Measurements from ENCODE around the gene GHITM. TPM values are rescaled to one million over a fixed set of nuclear protein-coding genes. Genes with fewer than 3 reads are reported as not detected.

The GHITM gene
- total and polyA plus RNA-seq, 2 donors (not counting 1 experiment from before 2014, with no cell fraction given), result 40.5 to 75.1 TPM

DNA sequence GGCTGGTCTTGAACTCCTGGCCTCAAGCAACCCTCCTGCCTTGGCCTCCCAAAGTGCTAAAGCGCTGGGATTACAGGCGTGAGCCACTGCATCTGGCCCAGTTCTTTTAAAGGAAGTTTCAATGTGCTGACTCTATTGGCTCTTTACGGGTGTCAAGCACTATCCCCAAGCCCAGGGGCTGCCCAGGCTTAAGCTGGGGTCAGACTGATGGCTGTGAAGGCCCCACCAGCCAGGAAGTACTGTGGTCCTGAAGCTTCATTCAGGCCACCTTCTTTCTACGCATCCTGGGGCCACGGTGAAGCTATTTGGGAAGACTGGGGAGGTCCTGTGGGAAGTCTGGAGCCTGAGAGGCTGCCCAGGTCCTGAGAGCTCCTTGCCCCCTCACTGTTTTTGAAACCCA, 42.3 kb downstream of the GHITM start:
- Mint-ChIP-seq H3K27me3 (peaks cover 2% of the 10 kb centered on the region), H3K4me3 (no peak overlapping the region), H3K27ac (no peak overlapping the region), H3K9me3 (ENCODE audit: insufficient read depth) (no peaks in the 10 kb centered on the region), H3K4me1 (peaks cover 3% of the 10 kb centered on the region)
- CTCF ChIA-PET, result no interaction called here
- 82% methylated on average over 4 of the region's 5 CpGs for WGBS (ENCODE audit: insufficient coverage)
- POLR2A ChIA-PET, result no interaction called here
- Histone ChIP-seq H4K20me1 (ENCODE audit: control insufficient read depth, insufficient read depth, low read length, poor library complexity, severe bottlenecking) (no peaks in the 10 kb centered on the region), H3K36me3 (replicated peaks in 1 of 2; ENCODE audit: control extremely low read depth in 1 of 2, control insufficient read depth in 1 of 2, extremely low read depth in 1 of 2, insufficient read depth in 2 of 2, low read length in 1 of 2) (no peaks in the 10 kb centered on the region), H3K4me1 (ENCODE audit: control insufficient read depth in 2 of 2, insufficient read depth in 2 of 2, low read length in 2 of 2) (peaks cover 25 to 32% of the 10 kb centered on the region in 2 donors), H3K4me2 (replicated peaks; ENCODE audit: low read depth, low read length, poor library complexity, severe bottlenecking) (no peak overlapping the region), H3K9me3 (ENCODE audit: control extremely low read depth in 1 of 3, control insufficient read depth in 2 of 3, insufficient read depth in 1 of 3, low read length in 2 of 3) (peaks cover 0 to 12% (median 0%) of the 10 kb centered on the region in 3 donors), H3K9ac (ENCODE audit: low read length) (no peak overlapping the region), H3K27ac (ENCODE audit: low read length in 2 of 2) (no peak overlapping the region), H3K4me3 (ENCODE audit: control extremely low read depth in 1 of 5, extremely low read depth in 1 of 5, insufficient read depth in 1 of 5, low read depth in 2 of 5, low read length in 4 of 5) (no peak overlapping the region), H3K27me3 (replicated peaks in 1 of 4; ENCODE audit: control extremely low read depth in 1 of 4, control insufficient read depth in 3 of 4, insufficient read depth in 4 of 4, low read length in 3 of 4) (peaks cover 0 to 4% (median 1%) of the 10 kb centered on the region in 4 experiments), H3K79me2 (ENCODE audit: control insufficient read depth, insufficient read depth, low read length) (no peaks in the 10 kb centered on the region), H2AFZ (ENCODE audit: insufficient read depth, low read depth, low read length, poor library complexity, severe bottlenecking) (no peak overlapping the region)
- DNase-seq, result no peak
- no peak for ATAC-seq (ENCODE audit: low read depth)
- intact Hi-C loops (cut with micrococcal nuclease), result no loop called here
- no peak for TF ChIP-seq EZH2 (IDR thresholded peaks at IDR 0.05; ENCODE audit: borderline replicate concordance, insufficient read depth, low read depth, low read length, poor library complexity, severe bottlenecking)
- TF ChIP-seq, protein P1, sequence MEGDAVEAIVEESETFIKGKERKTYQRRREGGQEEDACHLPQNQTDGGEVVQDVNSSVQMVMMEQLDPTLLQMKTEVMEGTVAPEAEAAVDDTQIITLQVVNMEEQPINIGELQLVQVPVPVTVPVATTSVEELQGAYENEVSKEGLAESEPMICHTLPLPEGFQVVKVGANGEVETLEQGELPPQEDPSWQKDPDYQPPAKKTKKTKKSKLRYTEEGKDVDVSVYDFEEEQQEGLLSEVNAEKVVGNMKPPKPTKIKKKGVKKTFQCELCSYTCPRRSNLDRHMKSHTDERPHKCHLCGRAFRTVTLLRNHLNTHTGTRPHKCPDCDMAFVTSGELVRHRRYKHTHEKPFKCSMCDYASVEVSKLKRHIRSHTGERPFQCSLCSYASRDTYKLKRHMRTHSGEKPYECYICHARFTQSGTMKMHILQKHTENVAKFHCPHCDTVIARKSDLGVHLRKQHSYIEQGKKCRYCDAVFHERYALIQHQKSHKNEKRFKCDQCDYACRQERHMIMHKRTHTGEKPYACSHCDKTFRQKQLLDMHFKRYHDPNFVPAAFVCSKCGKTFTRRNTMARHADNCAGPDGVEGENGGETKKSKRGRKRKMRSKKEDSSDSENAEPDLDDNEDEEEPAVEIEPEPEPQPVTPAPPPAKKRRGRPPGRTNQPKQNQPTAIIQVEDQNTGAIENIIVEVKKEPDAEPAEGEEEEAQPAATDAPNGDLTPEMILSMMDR (IDR thresholded peaks at IDR 0.05), result no peak

DNA sequence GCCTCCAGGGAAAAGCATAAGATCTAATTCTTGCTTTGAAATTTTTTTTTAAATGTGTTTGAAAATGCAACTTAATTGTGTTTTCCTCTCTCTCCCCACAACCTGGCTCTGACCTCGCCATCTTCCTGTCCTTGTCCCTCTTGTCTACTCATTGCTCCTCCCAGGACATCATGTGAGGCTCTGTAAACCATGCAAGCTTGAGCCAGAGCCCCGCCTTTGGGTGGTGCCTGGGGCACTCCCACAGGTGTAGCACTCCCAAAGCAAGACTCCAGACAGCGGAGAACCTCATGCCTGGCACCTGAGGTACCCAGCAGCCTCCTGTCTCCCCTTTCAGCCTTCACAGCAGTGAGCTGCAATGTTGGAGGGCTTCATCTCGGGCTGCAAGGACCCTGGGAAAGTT, 45.2 kb downstream of the GHITM start:
- Histone ChIP-seq H4K20me1 (ENCODE audit: control insufficient read depth, insufficient read depth, low read length, poor library complexity, severe bottlenecking) (no peaks in the 10 kb centered on the region), H3K27me3 (replicated peaks in 1 of 4; ENCODE audit: control extremely low read depth in 1 of 4, control insufficient read depth in 3 of 4, insufficient read depth in 4 of 4, low read length in 3 of 4) (peaks cover 0 to 10% (median 2%) of the 10 kb centered on the region in 4 experiments), H3K27ac (ENCODE audit: low read length in 2 of 2) (no peak overlapping the region), H2AFZ (ENCODE audit: insufficient read depth, low read depth, low read length, poor library complexity, severe bottlenecking) (no peak overlapping the region), H3K79me2 (ENCODE audit: control insufficient read depth, insufficient read depth, low read length) (no peaks in the 10 kb centered on the region), H3K9me3 (ENCODE audit: control extremely low read depth in 1 of 3, control insufficient read depth in 2 of 3, insufficient read depth in 1 of 3, low read length in 2 of 3) (peaks cover 0 to 12% (median 0%) of the 10 kb centered on the region in 3 donors), H3K4me2 (replicated peaks; ENCODE audit: low read depth, low read length, poor library complexity, severe bottlenecking) (no peak overlapping the region), H3K4me1 (ENCODE audit: control insufficient read depth in 2 of 2, insufficient read depth in 2 of 2, low read length in 2 of 2) (peaks cover 2 to 3% of the 10 kb centered on the region in 2 donors), H3K4me3 (ENCODE audit: control extremely low read depth in 1 of 5, extremely low read depth in 1 of 5, insufficient read depth in 1 of 5, low read depth in 2 of 5, low read length in 4 of 5) (no peak overlapping the region), H3K9ac (ENCODE audit: low read length) (no peak overlapping the region), H3K36me3 (replicated peaks in 1 of 2; ENCODE audit: control extremely low read depth in 1 of 2, control insufficient read depth in 1 of 2, extremely low read depth in 1 of 2, insufficient read depth in 2 of 2, low read length in 1 of 2) (no peaks in the 10 kb centered on the region)
- POLR2A ChIA-PET, result no interaction called here
- intact Hi-C loops (cut with micrococcal nuclease), result no loop called here
- no peak overlapping the region for H3K27ac Mint-ChIP-seq
- no peaks in the 10 kb centered on the region for H3K4me1 Mint-ChIP-seq
- DNase-seq (no peak), ATAC-seq (ENCODE audit: low read depth) (no peak)
- CTCF ChIA-PET, result no interaction called here
- H3K9me3 Mint-ChIP-seq (ENCODE audit: insufficient read depth), result no peaks in the 10 kb centered on the region
- peaks cover 5% of the 10 kb centered on the region for H3K27me3 Mint-ChIP-seq
- H3K4me3 Mint-ChIP-seq, result no peak overlapping the region
- 64% methylated on average over 4 of the region's 4 CpGs for WGBS (ENCODE audit: insufficient coverage)
- no peak for TF ChIP-seq EZH2 (IDR thresholded peaks at IDR 0.05; ENCODE audit: borderline replicate concordance, insufficient read depth, low read depth, low read length, poor library complexity, severe bottlenecking)
- TF ChIP-seq, protein P1 (IDR thresholded peaks at IDR 0.05), result no peak
